HTR-8/SVneo (cell line): ENCODE results near the gene GET4.
A peak's percentile ranks its signal among the peaks of the same experiment; 100 is the strongest.
"Not testable (repeated sequence)": the region's sequence is repeated elsewhere in the genome, so short reads cannot be mapped to it uniquely, and the experiment has no call there.

Source experiments
- DNase-seq: peaks from one replicate; pipeline ENCODE4 v3.0.0; 2011; ENCODE audit warnings: low spot score, mixed read lengths; ENCODE audit not compliant: insufficient read length
- FAIRE-seq: peaks from 2 replicates; lab custom pipeline; 2011; peaks lifted over from hg19 to GRCh38; lab: Jason Lieb, UNC

GET4 gene

GRCh38 chr7:845091-845490 lies 31.3 kb upstream of the GET4 start:
- FAIRE-seq: no peak
- DNase-seq: no peak

- no peak for DNase-seq
- no peak for FAIRE-seq
These were observed 30.6 kb upstream of the GET4 start for GRCh38 chr7:845731-846130.

- not testable (repeated sequence) for FAIRE-seq, DNase-seq
These were observed 29.2 kb upstream of the GET4 start for GRCh38 chr7:846958-847650.

- not testable (repeated sequence) for DNase-seq, FAIRE-seq
These were observed 28.6 kb upstream of the GET4 start for GRCh38 chr7:847728-848127.

- DNase-seq (no peak), FAIRE-seq (no peak)
These were observed 27.2 kb upstream of the GET4 start for GRCh38 chr7:849145-849544.

- DNase-seq (no peak), FAIRE-seq (peak; percentile 77)
These were observed 26.6 kb upstream of the GET4 start for GRCh38 chr7:849781-850180.

- FAIRE-seq (no peak), DNase-seq (no peak)
These were observed 25.1 kb upstream of the GET4 start for GRCh38 chr7:851204-851603.

GRCh38 chr7:853366-854117 lies 22.8 kb upstream of the GET4 start:
- DNase-seq: no peak

GRCh38 chr7:854118-854775 lies 22.1 kb upstream of the GET4 start:
- FAIRE-seq: peak; percentile 66
- DNase-seq: no peak

More at GRCh38 chr7:853366-854117, 22.8 kb upstream of the GET4 start:
- peak; percentile 63 for FAIRE-seq

- FAIRE-seq: peak; percentile 62
- DNase-seq: no peak
These were observed 20.5 kb upstream of the GET4 start for GRCh38 chr7:855686-856369.

- DNase-seq (no peak), FAIRE-seq (no peak)
These were observed 19.8 kb upstream of the GET4 start for GRCh38 chr7:856444-857095.

- FAIRE-seq (peak; percentile 90), DNase-seq (no peak)
These were observed 18.7 kb upstream of the GET4 start for GRCh38 chr7:857661-858060.

- FAIRE-seq: no peak
These were observed 16.9 kb upstream of the GET4 start for GRCh38 chr7:859359-860030.

GRCh38 chr7:860149-860548 lies 16.2 kb upstream of the GET4 start:
- peak; percentile 40 for FAIRE-seq

More at GRCh38 chr7:859359-860030, 16.9 kb upstream of the GET4 start:
- DNase-seq: no peak

GRCh38 chr7:861222-861621 lies 15.1 kb upstream of the GET4 start:
- DNase-seq (no peak), FAIRE-seq (no peak)

More at GRCh38 chr7:860149-860548, 16.2 kb upstream of the GET4 start:
- DNase-seq: no peak

GRCh38 chr7:862157-862556 lies 14.2 kb upstream of the GET4 start:
- DNase-seq (no peak), FAIRE-seq (peak; percentile 31)

- FAIRE-seq (no peak), DNase-seq (no peak)
These were observed 13.2 kb upstream of the GET4 start for GRCh38 chr7:863106-863505.

- FAIRE-seq: peak; percentile 76
- no peak for DNase-seq
These were observed 10.4 kb upstream of the GET4 start for GRCh38 chr7:865921-866320.

- FAIRE-seq (peak; percentile 63), DNase-seq (no peak)
These were observed 9.4 kb upstream of the GET4 start for GRCh38 chr7:867001-867405.
